AG10803 (cell line): ENCODE results near the gene COX8A.
"Not testable (repeated sequence)": the region's sequence is repeated elsewhere in the genome, so short reads cannot be mapped to it uniquely, and the experiment has no call there.

ENCODE experiments used
- DNase-seq: peaks from one replicate; pipeline ENCODE4 v3.0.0; 2010; ENCODE audit warnings: low read depth
- H3K4me3 ChIP-seq: 2 replicates; pipeline ENCODE4 v1.5.1; 2011; ENCODE audit warnings: mild to moderate bottlenecking, low read length, control low read depth
- CTCF ChIP-seq: conservative IDR thresholded peaks from 2 replicates; pipeline ENCODE4 v1.5.1; 2011; ENCODE audit warnings: mild to moderate bottlenecking, low read length, control low read depth, inconsistent platforms

COX8A gene

GRCh38 chr11:63969461-63969860, 5.0 kb upstream of the COX8A start:
- DNase-seq = no peak
- TF ChIP-seq CTCF = no peak

GRCh38 chr11:63970902-63971301, 3.5 kb upstream of the COX8A start:
- no peak for DNase-seq
- no peak overlapping the region for H3K4me3 ChIP-seq
- TF ChIP-seq CTCF = no peak

More at GRCh38 chr11:63969461-63969860, 5.0 kb upstream of the COX8A start:
- no peak overlapping the region for H3K4me3 ChIP-seq

- not testable (repeated sequence) for DNase-seq, H3K4me3 ChIP-seq
Observed at GRCh38 chr11:63973912-63974258, 535 bp upstream of the COX8A start.

- DNase-seq = no peak
- no peak overlapping the region for H3K4me3 ChIP-seq
- TF ChIP-seq CTCF = no peak
Observed at GRCh38 chr11:63978551-63979239, 4.3 kb downstream of the COX8A start.

DNA sequence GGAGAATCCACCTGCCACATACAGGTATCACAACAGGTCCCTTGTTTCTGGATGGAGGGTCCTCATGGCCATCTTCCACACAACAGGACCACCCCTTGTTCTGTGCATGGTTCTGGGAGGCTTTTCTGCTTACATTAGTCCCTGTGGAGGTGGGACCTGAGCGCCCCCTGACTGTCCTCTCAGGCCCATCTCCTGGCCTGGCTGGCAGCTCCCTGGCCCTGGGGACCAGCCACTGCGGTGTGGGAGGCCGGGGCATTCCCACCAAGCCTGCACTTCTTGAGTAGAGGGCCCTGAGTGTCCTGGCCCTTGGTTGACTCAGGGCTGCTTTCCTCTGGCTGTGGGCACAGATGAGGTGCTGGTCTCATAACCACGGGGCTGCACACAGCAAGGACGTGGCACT, 5.0 kb downstream of the COX8A start:
- no peak overlapping the region for H3K4me3 ChIP-seq
- no peak for TF ChIP-seq CTCF

GRCh38 chr11:63985812-63986155, 11.4 kb downstream of the COX8A start:
- DNase-seq = no peak
- TF ChIP-seq CTCF = no peak
- H3K4me3 ChIP-seq = peak overlapping the region; percentile 95

More for the DNA sequence above, 5.0 kb downstream of the COX8A start:
- DNase-seq = no peak

DNA sequence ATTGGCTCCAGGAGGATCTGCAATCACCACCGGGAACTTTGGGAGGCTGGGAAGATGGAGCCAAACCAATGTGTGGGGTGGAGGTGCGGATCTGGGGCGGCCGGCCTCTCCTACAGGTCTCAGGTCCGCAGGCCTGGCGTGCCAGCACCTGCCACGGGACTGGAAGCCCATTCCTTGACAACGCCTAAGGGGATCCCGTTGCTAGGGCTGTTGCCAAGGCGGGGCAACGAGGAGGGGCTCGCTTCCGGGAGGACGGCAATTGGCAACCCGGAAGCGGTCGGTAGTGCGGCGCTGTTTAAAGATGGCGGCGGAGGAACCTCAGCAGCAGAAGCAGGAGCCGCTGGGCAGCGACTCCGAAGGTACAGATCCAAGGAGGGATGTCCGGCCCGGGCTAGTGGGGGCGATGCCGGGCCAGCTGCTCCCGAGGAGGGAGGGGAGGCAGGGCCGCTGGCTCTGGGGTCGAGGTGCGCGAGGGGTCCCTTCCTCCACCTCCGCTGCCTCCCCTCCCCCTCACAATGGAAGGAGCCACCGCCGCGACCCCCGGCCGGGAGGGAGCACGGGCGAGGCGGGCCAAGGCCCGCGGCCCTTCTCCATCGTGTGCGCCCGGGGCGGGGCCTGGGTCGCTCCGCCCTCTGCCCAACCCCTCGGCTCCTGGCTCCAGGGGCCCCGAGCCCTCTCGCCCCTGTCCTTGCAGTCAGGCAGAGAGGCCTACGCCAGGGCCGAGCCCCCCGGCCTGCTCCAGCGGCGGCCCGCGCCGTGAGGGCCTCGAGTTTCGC, 11.9 kb downstream of the COX8A start, which contains the start of gene OTUB1:
OTUB1 (plus strand) TSS at position 283 of the 776 bp plus-strand sequence; CDS start at position 302, 19 bp downstream.
- DNase-seq = peak; percentile 88
- TF ChIP-seq CTCF = no peak
- H3K4me3 ChIP-seq = peak within 1 kb of the TSS; percentile 95
